ENCODE results near the gene ERFE.

Gene ERFE

GRCh38 chr2:238163481-238164198 is 4.9 kb downstream of the ERFE start:
- TF ChIP-seq EP300 (IDR thresholded peaks at IDR 0.05; ENCODE audit: borderline replicate concordance): no peak

GRCh38 chr2:238164906-238165287 is 6.1 kb downstream of the ERFE start:
- no peak for TF ChIP-seq CEBPB (IDR thresholded peaks at IDR 0.05)
- TF ChIP-seq YY1 (IDR thresholded peaks at IDR 0.05; ENCODE audit: low read depth): no peak
- no peak for TF ChIP-seq TCF12 (IDR thresholded peaks at IDR 0.05; ENCODE audit: low read depth)
- TF ChIP-seq TEAD4 (IDR thresholded peaks at IDR 0.05): no peak
- TF ChIP-seq CREB1 (IDR thresholded peaks at IDR 0.05; ENCODE audit: low read depth): no peak
- no peak for TF ChIP-seq EGR1 (IDR thresholded peaks at IDR 0.05)
- no peak for TF ChIP-seq NFIC (IDR thresholded peaks at IDR 0.05)
- no peak for TF ChIP-seq REST (IDR thresholded peaks at IDR 0.05; ENCODE audit: low read depth)
- no peak for TF ChIP-seq EP300 (IDR thresholded peaks at IDR 0.05; ENCODE audit: borderline replicate concordance)
- no peak for TF ChIP-seq USF1 (IDR thresholded peaks at IDR 0.05)
- TF ChIP-seq FOXM1 (IDR thresholded peaks at IDR 0.05; ENCODE audit: borderline replicate concordance, low read depth): no peak
- no peak for TF ChIP-seq MAX (IDR thresholded peaks at IDR 0.05)
- TF ChIP-seq ZBTB7A (IDR thresholded peaks at IDR 0.05; ENCODE audit: low read depth): no peak
- TF ChIP-seq RAD21 (IDR thresholded peaks at IDR 0.05; ENCODE audit: low read depth): no peak
- TF ChIP-seq TAF1 (IDR thresholded peaks at IDR 0.05; ENCODE audit: low read depth): no peak

GRCh38 chr2:238165288-238165921 is 6.6 kb downstream of the ERFE start:
- TF ChIP-seq FOXM1 (IDR thresholded peaks at IDR 0.05; ENCODE audit: borderline replicate concordance, low read depth) (no peak), CEBPB (IDR thresholded peaks at IDR 0.05) (no peak), REST (IDR thresholded peaks at IDR 0.05; ENCODE audit: low read depth) (no peak), ZBTB7A (IDR thresholded peaks at IDR 0.05; ENCODE audit: low read depth) (no peak), NFIC (IDR thresholded peaks at IDR 0.05) (no peak), EP300 (IDR thresholded peaks at IDR 0.05; ENCODE audit: borderline replicate concordance) (no peak), EGR1 (IDR thresholded peaks at IDR 0.05) (no peak), TCF12 (IDR thresholded peaks at IDR 0.05; ENCODE audit: low read depth) (no peak), CREB1 (IDR thresholded peaks at IDR 0.05; ENCODE audit: low read depth) (no peak), RAD21 (IDR thresholded peaks at IDR 0.05; ENCODE audit: low read depth) (no peak), TEAD4 (IDR thresholded peaks at IDR 0.05) (no peak), YY1 (IDR thresholded peaks at IDR 0.05; ENCODE audit: low read depth) (no peak), USF1 (IDR thresholded peaks at IDR 0.05) (no peak), MAX (IDR thresholded peaks at IDR 0.05) (no peak), TAF1 (IDR thresholded peaks at IDR 0.05; ENCODE audit: low read depth) (no peak)

- TF ChIP-seq FOXM1 (IDR thresholded peaks at IDR 0.05; ENCODE audit: borderline replicate concordance, low read depth) (no peak), TCF12 (IDR thresholded peaks at IDR 0.05; ENCODE audit: low read depth) (peak; percentile 70), NFIC (IDR thresholded peaks at IDR 0.05) (peak; percentile 37; the same call in 1 of the 2 replicates), EP300 (IDR thresholded peaks at IDR 0.05; ENCODE audit: borderline replicate concordance) (peak; percentile 73; the same call in 1 of the 2 replicates), REST (IDR thresholded peaks at IDR 0.05; ENCODE audit: low read depth) (no peak), YY1 (IDR thresholded peaks at IDR 0.05; ENCODE audit: low read depth) (no peak), MAX (IDR thresholded peaks at IDR 0.05) (peak; percentile 69), RAD21 (IDR thresholded peaks at IDR 0.05; ENCODE audit: low read depth) (no peak), TEAD4 (IDR thresholded peaks at IDR 0.05) (peak; percentile 69), CEBPB (IDR thresholded peaks at IDR 0.05) (no peak)
Observed at GRCh38 chr2:238166391-238167343, 7.9 kb downstream of the ERFE start.
